HS-5 (cell line): ENCODE data around the gene GPN2.
"Not testable (repeated sequence)": the region's sequence is repeated elsewhere in the genome, so short reads cannot be mapped to it uniquely, and the experiment has no call there.

ENCODE experiments used
- DNase-seq: peaks from one replicate; pipeline ENCODE4 v3.0.0-alpha.2; 2012; ENCODE audit warnings: low read depth

GPN2 gene

DNA sequence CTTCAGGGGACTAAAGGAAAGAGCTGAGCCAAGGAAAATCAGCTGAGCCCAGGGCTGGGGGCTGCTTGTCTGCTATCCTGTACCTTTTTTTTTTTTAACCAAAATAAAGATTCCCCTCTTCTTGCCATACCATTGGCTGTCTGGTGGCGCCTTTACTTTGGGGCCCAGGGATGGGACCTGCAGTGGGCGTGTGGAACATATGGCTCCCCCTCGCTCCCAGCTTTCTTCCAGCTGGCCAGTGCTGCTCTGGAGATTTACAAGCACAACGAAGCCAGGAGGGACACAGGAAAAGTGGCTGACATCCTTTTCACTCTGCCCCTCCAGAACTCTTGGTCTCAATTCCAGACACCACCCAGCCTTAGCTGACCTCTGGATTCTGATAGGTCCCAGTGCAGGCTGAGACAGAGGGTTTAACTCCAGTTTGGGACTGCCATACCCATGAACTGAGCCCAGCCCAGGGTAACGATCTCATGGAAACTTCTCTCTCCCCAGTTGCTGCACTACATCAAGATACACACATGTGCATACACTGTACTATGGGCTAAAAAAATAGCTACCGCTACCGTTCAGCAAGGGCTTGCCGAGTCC lies 32.5 kb downstream of the GPN2 start:
- DNase-seq, result no peak

DNA sequence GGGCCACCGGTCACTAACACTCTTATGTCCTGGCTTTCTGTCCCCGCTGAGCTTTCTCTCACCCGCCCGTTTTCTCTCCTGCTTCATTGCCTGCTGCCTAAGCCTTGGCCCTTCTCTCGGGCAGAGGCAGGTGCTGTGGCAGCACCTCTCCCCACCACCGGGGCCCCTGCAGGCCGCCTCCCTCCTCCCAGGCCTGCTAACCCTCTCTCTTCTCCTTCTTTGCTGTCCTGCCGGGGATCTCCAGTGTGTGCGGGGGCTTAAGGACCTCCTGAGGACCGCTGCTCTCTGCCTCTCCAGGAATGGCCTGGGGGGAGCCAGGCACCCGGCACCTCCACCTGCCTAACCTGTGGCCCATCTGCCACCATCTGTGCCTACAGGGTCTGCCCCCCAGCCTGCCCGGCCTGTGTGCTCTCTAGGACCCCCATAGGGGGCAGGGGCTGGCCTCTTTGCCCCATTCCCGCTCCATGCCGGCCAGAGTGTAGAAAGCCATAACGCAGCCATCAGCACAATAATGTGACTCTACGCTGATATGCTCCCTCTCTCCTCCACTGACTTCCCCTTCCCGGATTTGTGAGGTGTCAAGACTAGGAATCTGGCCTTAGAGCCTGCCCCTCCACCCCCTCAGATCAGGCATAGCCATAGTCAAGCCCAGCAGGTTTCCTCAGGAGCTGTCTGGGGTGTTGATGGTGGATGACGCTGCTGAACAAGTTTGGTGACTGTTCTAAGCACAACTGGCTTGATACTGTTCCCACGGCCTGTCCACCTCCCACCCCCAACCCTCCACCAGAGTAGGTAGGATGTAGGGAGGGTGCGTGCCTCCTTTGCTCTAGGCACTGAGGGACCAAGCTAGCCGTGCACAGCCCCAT lies 33.2 kb downstream of the GPN2 start:
- DNase-seq, result no peak

DNA sequence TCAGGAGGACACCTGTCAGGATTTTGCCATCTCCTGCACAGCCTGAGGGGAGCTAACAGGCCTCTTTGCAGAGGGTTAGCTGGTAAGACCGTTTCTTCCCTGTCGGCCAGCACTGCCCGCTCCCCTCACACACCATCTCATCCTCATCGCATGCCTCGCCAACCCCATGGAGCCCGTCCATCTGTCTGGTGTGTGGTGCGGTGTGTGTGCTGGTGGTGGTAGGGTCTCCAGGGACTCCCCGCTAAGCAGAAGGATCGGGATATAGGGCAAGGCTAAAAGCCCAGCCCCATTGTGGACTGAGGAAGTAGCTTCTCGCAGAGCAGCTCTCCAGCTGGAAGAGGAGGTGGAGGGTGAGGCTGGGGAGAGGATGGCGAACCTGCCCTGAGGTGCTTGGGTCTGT lies 33.9 kb downstream of the GPN2 start:
- DNase-seq, result no peak

DNA sequence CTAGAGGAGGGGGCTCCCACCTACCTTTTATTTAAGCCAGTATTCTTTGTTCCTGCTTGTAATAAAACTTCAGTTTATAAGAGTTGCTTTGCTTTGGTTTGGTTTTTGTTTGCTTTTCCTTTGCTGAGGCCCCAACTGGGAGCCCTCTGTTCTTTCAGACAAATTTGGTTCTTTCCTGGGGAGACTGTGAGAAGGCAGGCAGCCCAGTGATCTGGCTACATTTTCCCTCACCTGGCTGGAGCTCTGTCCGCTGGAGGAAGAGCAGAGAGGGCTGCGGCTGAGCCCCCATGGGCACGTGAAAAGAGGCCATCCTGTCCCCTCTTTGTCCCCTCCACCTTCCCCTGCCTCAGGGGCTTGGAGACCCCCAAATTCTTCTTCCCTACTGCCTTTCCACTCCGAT lies 34.4 kb downstream of the GPN2 start:
- DNase-seq, result no peak

DNA sequence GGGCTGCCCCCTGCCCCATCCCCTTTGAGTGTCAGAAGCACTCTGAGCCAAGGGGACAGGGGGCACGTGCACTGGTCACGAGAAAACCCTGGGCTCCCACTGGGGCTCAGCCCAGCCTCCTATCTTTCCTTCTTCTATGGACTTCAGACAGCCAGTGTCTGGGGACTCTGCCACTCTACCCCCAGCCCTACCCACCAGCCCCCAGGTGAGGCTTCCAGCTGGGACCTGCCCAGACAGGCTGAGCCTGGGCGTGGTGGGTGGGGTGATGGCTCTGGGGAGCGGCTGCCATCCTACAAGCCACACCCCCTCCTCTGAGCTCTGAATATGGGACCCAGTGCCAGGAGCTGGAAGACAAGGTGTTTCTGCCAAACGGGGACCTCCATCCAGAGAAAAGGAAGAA lies 35.2 kb downstream of the GPN2 start:
- no peak for DNase-seq

DNA sequence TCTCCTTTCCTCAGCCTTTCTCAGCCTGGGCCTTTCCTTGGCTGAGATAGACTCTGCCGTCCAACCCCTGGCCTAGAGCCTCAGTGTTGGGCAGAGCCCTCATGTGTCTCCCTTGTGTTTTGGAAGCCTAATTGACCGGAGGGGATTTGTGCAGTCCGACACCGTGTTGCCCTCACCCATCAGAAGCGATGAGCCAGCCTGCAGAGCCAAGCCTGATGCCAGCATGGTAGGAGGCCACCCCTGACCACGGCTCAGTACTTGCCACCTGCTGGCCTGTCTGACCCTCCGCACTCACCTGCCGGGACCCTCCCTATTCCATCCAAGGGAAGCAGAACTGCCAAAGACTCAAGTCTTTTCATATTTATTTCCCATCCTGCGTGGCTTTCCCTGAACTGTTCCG lies 36.5 kb downstream of the GPN2 start:
- no peak for DNase-seq

DNA sequence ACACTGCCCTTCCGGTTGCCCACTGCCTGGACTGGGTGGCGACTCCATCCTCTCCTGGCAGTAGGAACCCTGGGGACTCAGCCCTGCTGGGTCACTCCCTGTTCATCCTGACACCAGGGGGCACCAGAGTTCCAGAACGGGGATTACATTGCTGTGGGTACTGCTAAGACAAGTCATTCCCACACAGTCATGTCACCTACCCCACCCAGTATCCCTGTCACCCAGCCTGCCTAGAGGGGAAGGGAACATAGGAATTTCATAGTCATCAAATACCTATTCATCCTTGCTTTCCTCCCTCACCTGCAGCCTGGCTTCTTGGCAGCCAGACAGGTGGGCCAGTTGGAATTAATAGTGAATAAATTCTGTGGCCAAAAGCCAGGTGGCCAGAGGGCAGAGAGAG lies 36.9 kb downstream of the GPN2 start:
- peak; percentile 59 for DNase-seq

DNA sequence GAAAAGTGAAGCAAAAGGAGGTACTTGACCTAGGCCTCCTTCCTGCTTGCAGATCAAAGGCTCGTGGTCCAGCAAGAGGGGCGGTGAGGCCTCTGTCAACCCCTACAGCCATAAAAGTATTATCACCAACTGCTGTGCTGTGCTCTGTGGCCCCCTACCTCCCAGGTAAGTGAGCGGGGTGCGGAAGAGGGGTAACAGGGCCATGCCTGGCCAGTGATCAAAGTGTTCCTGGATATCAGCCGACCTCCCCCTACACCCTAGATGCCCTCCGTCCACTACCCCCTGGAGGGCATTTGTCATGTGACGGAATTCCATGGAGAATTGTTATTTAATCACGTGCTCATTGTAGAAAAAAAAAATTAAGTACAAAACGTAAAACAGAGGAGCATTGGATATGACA lies 37.4 kb downstream of the GPN2 start:
- no peak for DNase-seq

DNA sequence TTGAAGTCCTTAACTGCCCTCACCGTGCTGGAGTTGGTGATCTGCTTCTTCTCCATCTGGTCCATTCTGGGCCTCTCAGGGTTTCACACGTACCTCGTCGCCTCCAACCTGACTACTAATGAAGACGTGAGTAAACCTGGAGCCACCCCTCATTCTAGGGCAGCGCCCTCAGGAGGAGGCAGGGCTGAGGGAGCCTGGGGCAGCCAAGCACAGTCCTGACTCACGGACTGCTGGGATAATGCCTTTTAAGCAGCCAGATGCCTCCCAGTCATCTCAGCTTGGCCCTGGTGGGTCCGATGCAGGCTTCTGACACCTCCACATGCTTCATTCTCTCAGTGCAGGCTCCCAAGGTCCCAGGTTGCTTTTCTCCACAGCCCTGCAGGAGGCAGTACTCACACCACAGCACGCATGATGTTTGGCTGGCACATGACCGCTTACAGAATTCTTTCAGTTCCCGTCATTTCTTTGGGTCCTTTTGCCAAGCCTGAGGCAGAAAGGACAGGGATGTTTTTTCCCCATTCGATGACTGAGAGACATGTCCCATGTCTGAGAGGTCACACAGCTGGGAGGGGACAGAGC lies 38.9 kb downstream of the GPN2 start:
- no peak for DNase-seq

DNA sequence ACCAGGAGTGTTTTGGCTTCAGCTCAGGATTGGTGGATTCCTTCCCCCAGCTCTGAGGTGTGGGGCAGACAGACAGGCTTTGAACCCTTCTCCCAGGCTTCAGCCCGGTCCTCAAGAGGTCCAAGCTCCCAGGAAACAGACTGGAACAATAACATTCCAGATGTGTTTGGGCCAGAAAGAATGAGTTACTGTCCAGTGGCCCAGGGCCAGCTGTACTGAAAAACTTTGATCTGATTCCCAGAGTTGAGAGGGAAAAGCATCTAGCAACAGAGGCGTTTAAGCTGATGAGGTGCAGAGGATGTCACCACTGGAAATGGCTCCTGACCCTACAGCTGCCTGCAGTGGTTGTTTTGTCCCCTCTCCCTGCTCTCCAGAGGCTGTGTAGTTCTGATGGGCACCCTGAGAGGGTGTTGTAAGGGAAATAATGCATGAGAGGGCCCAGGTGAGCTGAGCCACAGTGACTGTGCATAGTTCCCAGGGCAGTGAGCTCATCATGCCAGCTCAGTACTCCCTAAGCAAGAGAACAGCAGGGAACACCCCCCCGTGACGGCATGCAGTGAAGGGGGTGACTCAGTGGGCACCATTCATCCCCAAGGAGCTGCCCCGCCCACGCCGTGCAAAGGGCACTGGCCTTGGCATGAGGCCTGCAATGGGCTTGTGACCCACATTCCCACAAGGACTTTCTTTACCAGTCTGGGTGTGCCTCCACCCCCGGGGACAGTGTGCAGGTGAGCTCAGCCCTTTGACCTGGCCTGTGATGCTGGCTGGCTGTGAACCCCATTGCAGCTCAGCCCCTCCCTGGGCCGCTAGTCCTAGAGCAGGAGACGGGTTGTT lies 40.9 kb downstream of the GPN2 start:
- DNase-seq, result peak; percentile 78

DNA sequence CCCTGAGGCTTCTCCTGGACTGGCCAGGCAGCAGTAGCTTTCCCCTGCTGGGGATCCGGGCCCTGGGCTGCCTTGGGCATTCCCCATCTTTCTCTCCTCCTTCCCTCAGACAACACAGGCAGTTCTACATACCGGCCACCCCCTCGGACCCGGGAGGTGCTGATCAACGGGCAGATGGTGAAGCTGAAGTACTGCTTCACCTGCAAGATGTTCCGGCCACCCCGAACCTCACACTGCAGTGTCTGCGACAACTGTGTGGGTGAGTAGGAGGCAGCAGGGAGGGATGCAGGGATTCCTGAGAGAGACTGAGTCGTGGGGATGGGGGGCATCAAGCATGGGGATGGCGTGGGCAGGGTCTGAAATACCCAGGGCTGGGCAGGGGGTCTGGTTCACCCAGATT lies 41.6 kb downstream of the GPN2 start:
- DNase-seq, result no peak

DNA sequence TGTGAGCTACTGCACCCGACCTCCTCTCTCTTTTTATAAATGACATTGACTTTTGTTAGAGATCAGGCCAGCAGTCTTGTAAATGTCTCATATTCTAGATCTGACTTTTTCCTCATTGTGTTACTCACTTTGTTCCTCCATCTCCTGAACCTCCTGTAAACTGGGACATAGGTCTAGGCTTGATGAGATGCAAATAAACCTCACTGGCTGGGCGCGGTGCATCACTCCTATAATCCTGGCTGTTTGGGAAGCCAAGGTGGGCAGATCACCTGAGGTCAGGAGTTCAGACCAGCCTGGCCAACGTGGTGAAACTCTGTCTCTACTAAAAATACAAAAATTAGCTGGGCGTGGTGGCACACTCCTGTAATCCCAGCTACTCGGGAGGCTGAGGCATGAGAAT lies 42.3 kb downstream of the GPN2 start:
- DNase-seq, result not testable (repeated sequence)

DNA sequence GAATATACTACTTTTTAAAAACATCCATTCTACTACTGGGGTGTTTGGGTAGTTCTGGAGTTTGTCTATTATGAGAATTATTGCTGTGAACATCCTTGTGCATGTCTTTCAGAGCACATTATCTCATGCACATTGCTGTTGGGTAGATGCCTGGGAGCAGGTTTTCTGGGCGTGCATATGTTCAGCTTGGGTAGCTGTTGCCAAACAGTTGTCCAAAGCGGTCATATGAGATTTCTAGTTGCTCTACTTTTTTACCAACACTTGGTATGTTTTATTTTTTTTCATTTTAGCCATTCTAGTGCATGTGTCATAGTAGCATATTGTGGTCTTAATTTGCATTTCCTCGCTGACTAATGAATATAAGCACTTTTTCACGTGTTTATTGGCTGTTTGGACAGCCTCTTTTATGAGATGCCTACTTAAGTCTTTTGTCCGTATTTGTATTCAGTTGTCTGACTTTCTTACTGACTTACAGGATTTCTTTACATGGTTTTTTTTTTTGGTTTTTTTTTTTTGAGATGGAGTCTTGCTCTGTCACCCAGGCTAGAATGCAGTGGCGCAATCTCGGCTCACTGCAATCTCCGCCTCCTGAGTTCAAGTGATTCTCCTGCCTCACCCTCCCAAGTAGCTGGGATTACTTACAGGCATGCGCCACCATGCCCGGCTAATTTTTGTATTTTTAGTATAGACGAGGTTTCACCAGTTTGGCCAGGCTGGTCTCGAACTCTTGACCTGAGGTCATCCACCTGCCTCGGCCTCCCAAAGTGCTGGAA lies 45.5 kb downstream of the GPN2 start:
- DNase-seq, result no peak

DNA sequence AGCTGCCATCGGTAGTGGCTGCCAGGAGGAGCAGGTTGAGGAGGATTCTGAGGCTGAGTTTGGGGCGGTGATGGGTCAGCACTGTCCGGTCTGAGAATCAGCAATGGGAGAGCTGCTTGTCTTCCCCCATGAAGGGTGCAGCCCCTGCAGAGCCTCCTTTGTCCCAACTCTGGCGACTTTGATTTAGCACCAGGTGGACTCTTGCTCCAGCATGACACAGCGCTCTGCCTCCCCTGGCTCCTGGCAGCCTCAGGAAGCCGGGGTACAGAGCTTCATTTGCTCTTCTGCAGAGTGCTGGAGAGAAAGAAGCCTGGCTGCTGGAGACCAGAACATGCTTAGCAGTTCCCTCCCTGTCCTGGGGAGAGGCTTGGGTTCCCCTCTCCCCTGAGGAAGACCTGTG lies 50.3 kb downstream of the GPN2 start:
- DNase-seq, result no peak

DNA sequence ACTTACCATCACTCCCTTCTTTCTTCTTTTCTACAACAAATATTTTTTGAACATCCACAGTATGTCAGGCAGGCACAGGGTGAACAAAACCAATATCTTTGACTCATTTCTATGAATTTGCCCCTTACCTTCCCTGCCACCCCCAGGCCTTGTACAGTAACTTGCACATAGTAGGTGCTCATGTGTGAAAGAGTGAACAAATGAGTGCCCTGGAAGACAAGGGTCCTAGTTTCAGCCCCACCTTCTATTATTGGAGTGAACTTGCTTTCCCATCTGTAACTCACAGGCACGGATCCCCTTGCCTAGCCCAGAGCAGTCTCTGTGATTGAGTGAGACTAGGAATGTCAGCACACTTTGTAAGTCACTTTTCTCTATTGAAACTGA lies 50.8 kb downstream of the GPN2 start:
- no peak for DNase-seq

DNA sequence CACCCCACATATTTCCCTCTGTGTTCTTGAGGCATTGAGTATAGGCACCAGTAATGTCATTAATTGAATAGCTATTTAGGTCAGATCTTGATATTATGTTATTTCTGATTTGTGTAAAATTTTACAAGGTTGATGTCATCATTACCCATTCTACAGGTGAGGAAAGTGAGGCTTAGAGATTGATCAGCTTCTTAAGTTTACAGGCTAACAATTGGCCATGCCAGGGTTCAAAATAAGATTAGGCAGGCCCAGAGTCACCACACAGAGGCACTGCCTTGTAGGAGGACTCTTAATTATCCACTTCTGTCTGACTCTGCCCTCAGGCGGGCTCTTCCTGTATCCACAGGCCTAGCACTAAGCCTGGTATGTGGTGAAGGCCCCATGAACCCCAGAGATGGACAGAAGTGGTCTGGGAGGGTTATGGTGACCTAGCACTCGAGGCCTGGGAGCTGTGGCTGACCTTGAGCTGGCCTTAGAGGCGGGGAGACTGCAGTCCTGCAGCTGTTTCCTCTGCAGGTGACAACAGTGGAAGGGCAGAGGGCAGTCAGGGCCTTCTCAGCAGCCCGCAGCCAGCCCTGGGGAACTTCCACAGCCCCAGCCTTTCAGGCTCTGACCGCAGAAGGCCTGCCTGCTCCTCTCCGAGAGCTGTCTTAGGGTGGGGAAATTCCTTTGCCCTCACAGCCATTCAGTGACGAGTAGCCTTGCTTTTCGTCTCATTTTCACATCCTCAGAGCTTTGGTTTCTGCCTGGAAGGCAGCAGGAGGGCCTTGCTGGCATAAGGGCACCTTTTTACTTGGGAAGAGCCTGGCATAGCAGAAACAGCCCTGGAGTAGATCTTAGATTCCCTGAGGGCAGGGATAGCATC lies 51.4 kb downstream of the GPN2 start:
- DNase-seq, result no peak

DNA sequence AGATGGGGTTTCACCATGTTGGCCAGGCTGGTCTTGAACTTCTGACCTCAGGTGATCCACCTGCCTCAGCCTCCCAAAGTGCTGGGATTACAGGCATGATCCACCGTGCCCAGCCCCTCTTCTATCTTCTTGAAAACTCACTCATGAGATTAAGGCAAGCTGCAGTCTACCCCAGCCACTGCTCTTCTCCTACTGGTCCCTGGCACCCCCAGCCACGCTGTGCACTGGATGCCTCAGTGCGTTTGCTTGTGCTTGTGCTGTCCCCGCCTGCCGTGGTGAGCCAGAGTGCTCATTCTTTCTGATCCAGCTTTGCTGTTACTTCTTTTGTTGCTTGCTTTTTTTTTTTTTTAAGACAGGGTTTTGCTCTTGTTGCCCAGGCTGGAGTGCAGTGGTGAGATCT lies 52.4 kb downstream of the GPN2 start:
- DNase-seq, result not testable (repeated sequence)

DNA sequence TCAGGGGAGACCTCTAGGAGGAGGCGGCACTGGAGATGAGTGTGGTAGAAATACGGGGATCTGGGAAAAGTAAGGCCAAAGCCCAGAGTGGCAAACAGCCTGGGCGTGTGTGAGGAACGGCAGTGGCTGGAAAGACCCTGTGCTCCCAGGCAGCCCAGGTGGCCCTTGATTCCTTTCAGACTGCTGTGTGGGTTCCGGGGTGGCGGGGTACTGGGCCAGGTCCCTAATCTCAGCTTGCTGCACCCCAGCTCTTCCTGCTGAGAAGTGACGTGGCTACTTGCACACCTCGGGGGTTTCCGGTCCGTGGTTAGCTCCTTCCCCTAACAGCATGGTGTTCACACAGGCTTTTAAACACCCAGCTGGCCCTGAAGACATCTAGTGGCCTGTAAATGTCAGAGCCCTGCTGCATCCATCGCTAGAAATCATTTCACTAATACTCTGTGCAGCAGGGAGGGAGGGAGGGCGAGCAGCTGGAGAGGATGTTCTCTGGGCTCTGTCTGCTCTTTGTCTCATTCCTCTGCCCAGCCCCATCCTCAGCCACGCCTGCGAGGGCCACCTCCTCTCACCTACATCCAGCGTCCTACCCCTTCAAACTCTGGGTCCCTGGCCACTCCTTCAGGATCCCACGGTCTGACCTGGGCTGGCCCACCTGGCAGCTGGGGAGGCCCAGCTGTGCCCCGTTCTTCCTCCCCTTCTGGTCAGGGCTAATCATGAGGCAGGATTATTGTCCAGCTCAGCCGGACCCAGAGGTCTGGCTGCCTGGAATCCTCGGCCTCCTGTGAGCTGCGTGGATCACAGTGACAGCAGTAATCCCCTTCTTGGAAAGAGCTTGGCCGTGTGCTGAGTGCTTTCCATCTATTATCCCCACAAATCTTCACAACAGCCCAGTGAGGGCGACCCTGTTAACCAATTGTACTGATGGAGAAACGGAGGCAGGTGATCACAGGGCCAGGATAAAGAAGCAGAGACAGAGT lies 56.4 kb downstream of the GPN2 start:
- DNase-seq, result no peak

DNA sequence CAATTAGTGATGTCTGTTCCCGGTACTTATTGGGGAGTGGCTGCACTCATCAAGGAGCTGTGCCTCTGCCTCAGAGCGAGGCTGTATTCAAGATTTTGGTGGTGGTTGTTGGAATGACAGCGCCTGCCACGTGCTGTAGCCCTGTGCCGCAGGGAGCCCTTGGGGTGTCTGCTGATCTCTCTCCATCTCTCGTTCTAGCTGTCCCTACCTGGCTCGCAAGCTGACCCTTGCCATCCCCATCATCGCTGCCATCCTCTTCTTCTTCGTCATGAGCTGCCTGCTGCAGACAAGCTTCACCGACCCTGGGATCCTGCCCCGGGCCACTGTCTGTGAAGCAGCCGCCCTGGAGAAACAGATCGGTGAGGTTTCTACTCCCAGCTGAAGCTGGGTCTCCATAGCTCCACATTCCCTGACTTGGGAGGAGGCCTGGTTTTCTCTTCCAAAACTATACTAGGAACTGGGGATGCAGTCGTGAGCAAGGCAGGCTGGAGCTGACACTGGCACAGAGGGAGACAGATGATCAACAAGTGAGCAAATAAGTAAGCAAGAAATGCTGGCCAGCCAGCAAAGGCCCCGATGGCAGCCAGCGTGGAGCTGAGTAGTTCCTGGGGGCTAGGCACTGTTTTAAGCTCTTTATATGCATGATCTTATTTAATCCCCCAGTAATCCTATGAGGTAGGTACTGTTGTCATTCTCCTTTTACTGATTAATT lies 57.7 kb downstream of the GPN2 start:
- DNase-seq, result no peak
